GM19035 (cell line): ENCODE data around the gene FGF23.
A peak's percentile ranks its signal among the peaks of the same experiment; 100 is the strongest.

Source experiments
- ATAC-seq: cut with Tn5 transposase; IDR thresholded peaks from one replicate; pipeline ENCODE4 v1.9.1; 2021; ENCODE audit not compliant: unreplicated experiment

The FGF23 gene

DNA sequence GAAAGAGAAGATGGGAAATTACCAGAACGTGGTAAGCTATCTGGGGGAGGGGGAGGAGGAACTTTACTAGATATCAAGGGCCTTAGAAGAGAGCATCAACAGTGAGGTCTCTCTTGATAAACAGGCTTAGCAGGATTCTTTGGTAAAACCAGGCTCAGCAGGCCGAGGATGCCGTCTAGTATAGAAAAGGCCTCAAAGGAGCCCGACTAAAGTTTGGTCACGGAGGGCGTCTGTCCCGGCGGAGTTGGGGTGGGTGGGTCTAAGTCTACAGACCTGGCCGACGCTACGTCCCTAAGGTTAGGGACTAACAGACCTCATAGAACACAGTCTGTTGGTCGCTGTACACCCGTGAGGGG, 59.0 kb downstream of the FGF23 start:
- ATAC-seq: peak; percentile 45
